GM12878 (cell line): ENCODE measurements around the gene ARMC9. TPM values are rescaled to one million over a fixed set of nuclear protein-coding genes. Genes with fewer than 3 reads are reported as not detected.

Experiments used
- ATAC-seq: fragments of 200-7000 bp; cut with Tn5 transposase; 3 replicates; pipeline ENCODE4 v1.9.1; 2020; ENCODE audit warnings: mild to moderate bottlenecking, moderate library complexity
- BruUV-seq: library from RNA; stranded (reverse); fragments of 400-500 nt; replicated peaks from 2 replicates; lab custom pipeline; 2021; lab: Mats Ljungman, UMichigan
- CTCF ChIA-PET: fragments of 300-600 bp; sonication (Branson Sonifier 250); formaldehyde crosslinking; extraction: SDS; loops from one replicate; lab custom pipeline; 2021; ENCODE audit warnings: inconsistent platforms; lab: Yijun Ruan, JAX
- POLR2A ChIA-PET: fragments of 350-600 bp; formaldehyde crosslinking; extraction: SDS; loops from one replicate; lab custom pipeline; 2021; ENCODE audit warnings: inconsistent platforms; lab: Charles Lee
- RAD21 ChIA-PET: fragments of 300-600 bp; sonication (Branson Sonifier 250); formaldehyde crosslinking; loops from one replicate; lab custom pipeline; 2023; ENCODE audit warnings: antibody characterized with exemption; ENCODE audit not compliant: unreplicated experiment; lab: Charles Lee
- SMC1A ChIA-PET: fragments of 300-600 bp; sonication (Branson Sonifier 250); formaldehyde crosslinking; loops from one replicate; lab custom pipeline; 2023; ENCODE audit not compliant: unreplicated experiment, uncharacterized antibody; lab: Charles Lee
- DNase-seq: peaks from one replicate; pipeline ENCODE4 v3.0.0-alpha.2; 2011; ENCODE audit warnings: low read depth, low spot score
- FAIRE-seq: peaks from 3 replicates; lab custom pipeline; 2011; peaks lifted over from hg19 to GRCh38; lab: Jason Lieb, UNC
- H2AFZ ChIP-seq: 2 replicates; pipeline ENCODE4 v1.6.0; 2011; ENCODE audit warnings: low read depth, low read length, control low read depth; ENCODE audit not compliant: control insufficient read depth
- H3K27ac ChIP-seq: 2 replicates; pipeline ENCODE4 v1.5.1; 2011; ENCODE audit warnings: control low read depth; ENCODE audit not compliant: control insufficient read depth, insufficient read depth
- H3K27me3 ChIP-seq, 2 experiments: replicated peaks in 1 of 2; 2 replicates each; pipeline versions ENCODE4 v1.6.0 to v1.6.1; 2011; ENCODE audit warnings: low read length in 1 of 2; ENCODE audit not compliant: control insufficient read depth in 2 of 2, insufficient read depth in 2 of 2
- H3K36me3 ChIP-seq, 2 experiments: 2 replicates each; pipeline ENCODE4 v1.5.1; 2011; ENCODE audit warnings: low read length in 1 of 2; ENCODE audit not compliant: control insufficient read depth in 2 of 2, insufficient read depth in 2 of 2
- H3K4me1 ChIP-seq: 2 replicates; pipeline ENCODE4 v1.6.1; 2011; ENCODE audit warnings: mild to moderate bottlenecking, low read length, moderate library complexity, mixed read lengths; ENCODE audit not compliant: control insufficient read depth, insufficient read depth
- H3K4me2 ChIP-seq: 2 replicates; pipeline ENCODE4 v1.6.0; 2011; ENCODE audit warnings: control low read depth; ENCODE audit not compliant: control insufficient read depth, insufficient read depth
- H3K4me3 ChIP-seq: fragments of 200-600 bp; sonication (generic); 2 replicates; pipeline ENCODE4 v1.5.1; 2016
- H3K79me2 ChIP-seq: 2 replicates; pipeline ENCODE4 v1.6.0; 2011; ENCODE audit warnings: low read length; ENCODE audit not compliant: control insufficient read depth, insufficient read depth
- H3K9ac ChIP-seq: 2 replicates; pipeline ENCODE4 v1.8.0; 2011; ENCODE audit warnings: low read length, control low read depth, mixed read lengths; ENCODE audit not compliant: control insufficient read depth, insufficient read depth
- H3K9me3 ChIP-seq: replicated peaks from 3 replicates; pipeline ENCODE4 v1.5.1; 2011; ENCODE audit warnings: mild to moderate bottlenecking, low read length; ENCODE audit not compliant: control insufficient read depth, insufficient read depth
- H4K20me1 ChIP-seq: 2 replicates; pipeline ENCODE4 v1.6.0; 2011; ENCODE audit not compliant: control insufficient read depth, insufficient read depth
- CREM ChIP-seq: IDR thresholded peaks from 2 replicates; pipeline ENCODE4 v1.6.1; 2014; ENCODE audit warnings: antibody characterized with exemption, low read depth
- EP300 ChIP-seq, 2 experiments: fragments of 150-350 bp in 1 of 2; IDR thresholded peaks; 2 replicates each; pipeline ENCODE4 v1.6.1; 2011 to 2012; ENCODE audit warnings: low read depth in 2 of 2, low read length in 2 of 2, borderline replicate concordance in 1 of 2, improper control_type of control experiment in 1 of 2, inconsistent platforms in 1 of 2; ENCODE audit not compliant: control insufficient read depth in 1 of 2
- IRF3 ChIP-seq: fragments of 450-650 bp; IDR thresholded peaks from 2 replicates; pipeline ENCODE4 v1.6.1; 2014; ENCODE audit warnings: mild to moderate bottlenecking
- IRF5 ChIP-seq: fragments of 450-650 bp; IDR thresholded peaks from 2 replicates; pipeline ENCODE4 v1.6.1; 2017; ENCODE audit warnings: borderline replicate concordance
- KLF5 ChIP-seq: fragments of 450-650 bp; IDR thresholded peaks from 2 replicates; pipeline ENCODE4 v1.6.1; 2014; ENCODE audit warnings: mild to moderate bottlenecking; ENCODE audit not compliant: partially characterized antibody
- SPI1 ChIP-seq: IDR thresholded peaks from 2 replicates; pipeline ENCODE4 v1.6.1; 2011; ENCODE audit warnings: low read depth, mild to moderate bottlenecking, low read length, moderate library complexity, borderline replicate concordance; ENCODE audit not compliant: insufficient read depth
- TCF7 ChIP-seq: IDR thresholded peaks from 2 replicates; pipeline ENCODE4 v1.6.1; 2014; ENCODE audit warnings: antibody characterized with exemption, borderline replicate concordance
- ZNF274 ChIP-seq: IDR thresholded peaks from one replicate; pipeline ENCODE4 v1.8.0; 2011; ENCODE audit not compliant: insufficient read length, insufficient read depth
- ZZZ3 ChIP-seq: IDR thresholded peaks from 2 replicates; pipeline ENCODE4 v1.6.1; 2011; ENCODE audit warnings: low read depth; ENCODE audit not compliant: control insufficient read depth, insufficient read length
- WGBS: methylation state at CpG from one replicate; pipeline ENCODE4 v1.1.6; 2016; ENCODE audit warnings: low lambda C conversion rate; ENCODE audit not compliant: insufficient replicate concordance, insufficient coverage; ENCODE audit errors: missing lambda C conversion rate; 5-methylcytosine and 5-hydroxymethylcytosine counted together
- in situ Hi-C: fragments of 300-500 bp; cut with MboI; formaldehyde crosslinking; loops from 9 replicates; pipeline ENCODE4 v1.14.3; 2018; ENCODE audit warnings: mixed read lengths
- intact Hi-C: fragments of 100-400 bp; cut with micrococcal nuclease; formaldehyde crosslinking; loops from one replicate; pipeline ENCODE4 v1.14.2; 2022; ENCODE audit not compliant: unreplicated experiment
- polyA plus RNA-seq, 11 experiments: library from polyadenylated mRNA; depleted of rRNA in 4 of 11; unstranded in 6 of 11; stranded (reverse) in 5 of 11; fragments of >200 nt; fragmentation: Nextera tagmentation in 4 of 11; fragmentation: Illumina TruSeq in 1 of 11; extraction: Ambion mirVana in 4 of 11; extraction: Trizol in 1 of 11; gene quantifications; 1 replicate in 1 of 11; 2 replicates in 10 of 11; pipeline versions ENCODE4 v1.2.1 to v1.2.3, GENCODE V29; 2011 to 2016; ENCODE audit warnings: inconsistent platforms in 2 of 11, missing spikeins in 2 of 11, low read depth in 1 of 11
- total RNA-seq, 4 experiments: library from RNA; depleted of rRNA in 3 of 4; stranded (reverse); fragments of >200 nt in 3 of 4; fragmentation: Illumina TruSeq in 1 of 4; extraction: Trizol in 1 of 4; gene quantifications; 2 replicates each; pipeline versions ENCODE4 v1.2.1 to v1.2.3, GENCODE V29; 2013 to 2021
- TF ChIP-seq, protein P1 (sequence below): fragments of 150-350 bp; IDR thresholded peaks from 2 replicates; pipeline ENCODE4 v1.6.1; 2014; ENCODE audit warnings: mild to moderate bottlenecking, low read depth, low read length
- TF ChIP-seq, protein P2 (sequence below): IDR thresholded peaks from 2 replicates; pipeline ENCODE4 v1.6.1; 2011; ENCODE audit warnings: low read depth, mild to moderate bottlenecking, low read length, moderate library complexity, borderline replicate concordance; ENCODE audit errors: extremely low read depth
- TF ChIP-seq, protein P3 (sequence below): IDR thresholded peaks from 2 replicates; pipeline ENCODE4 v1.6.1; 2012; ENCODE audit warnings: low read depth, low read length, improper control_type of control experiment
- TF ChIP-seq, protein P4 (sequence below): fragments of 450-650 bp; formaldehyde crosslinking; IDR thresholded peaks from 2 replicates; pipeline ENCODE4 v1.4.0; 2022; ENCODE audit warnings: mild to moderate bottlenecking, moderate library complexity
- TF ChIP-seq, protein P5 (sequence below): IDR thresholded peaks from 2 replicates; pipeline ENCODE4 v1.6.1; 2012; ENCODE audit warnings: low read depth, low read length, improper control_type of control experiment

ARMC9 gene
- total and polyA plus RNA-seq, 10 of the 15 experiments (the other 5 are each of a cell fraction or from before 2014, with no cell fraction given): 3.8 to 21.8 (median 10.4) TPM

DNA sequence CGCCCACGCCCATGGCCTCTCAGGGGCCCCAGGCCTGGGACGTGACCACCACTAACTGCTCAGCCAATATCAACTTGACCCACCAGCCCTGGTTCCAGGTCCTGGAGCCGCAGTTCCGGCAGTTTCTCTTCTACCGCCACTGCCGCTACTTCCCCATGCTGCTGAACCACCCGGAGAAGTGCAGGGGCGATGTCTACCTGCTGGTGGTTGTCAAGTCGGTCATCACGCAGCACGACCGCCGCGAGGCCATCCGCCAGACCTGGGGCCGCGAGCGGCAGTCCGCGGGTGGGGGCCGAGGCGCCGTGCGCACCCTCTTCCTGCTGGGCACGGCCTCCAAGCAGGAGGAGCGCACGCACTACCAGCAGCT is 199.5 kb downstream of the ARMC9 start:
- no peak overlapping the region for H3K4me2 ChIP-seq
- H3K27me3 ChIP-seq: no peaks in the 10 kb centered on the region
- peaks cover 27% of the 10 kb centered on the region for H3K79me2 ChIP-seq
- TF ChIP-seq TCF7 (no peak), IRF5 (no peak), KLF5 (no peak), ZZZ3 (no peak), CREM (no peak), ZNF274 (no peak), SPI1 (no peak), IRF3 (no peak), EP300 (IDR thresholded peaks at IDR 0.05; ENCODE audit: borderline replicate concordance in 1 of 2, control insufficient read depth in 1 of 2, low read depth in 2 of 2, low read length in 2 of 2) (no peak)
- TF ChIP-seq, protein P1, sequence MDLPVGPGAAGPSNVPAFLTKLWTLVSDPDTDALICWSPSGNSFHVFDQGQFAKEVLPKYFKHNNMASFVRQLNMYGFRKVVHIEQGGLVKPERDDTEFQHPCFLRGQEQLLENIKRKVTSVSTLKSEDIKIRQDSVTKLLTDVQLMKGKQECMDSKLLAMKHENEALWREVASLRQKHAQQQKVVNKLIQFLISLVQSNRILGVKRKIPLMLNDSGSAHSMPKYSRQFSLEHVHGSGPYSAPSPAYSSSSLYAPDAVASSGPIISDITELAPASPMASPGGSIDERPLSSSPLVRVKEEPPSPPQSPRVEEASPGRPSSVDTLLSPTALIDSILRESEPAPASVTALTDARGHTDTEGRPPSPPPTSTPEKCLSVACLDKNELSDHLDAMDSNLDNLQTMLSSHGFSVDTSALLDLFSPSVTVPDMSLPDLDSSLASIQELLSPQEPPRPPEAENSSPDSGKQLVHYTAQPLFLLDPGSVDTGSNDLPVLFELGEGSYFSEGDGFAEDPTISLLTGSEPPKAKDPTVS: no peak
- TF ChIP-seq, protein P2, sequence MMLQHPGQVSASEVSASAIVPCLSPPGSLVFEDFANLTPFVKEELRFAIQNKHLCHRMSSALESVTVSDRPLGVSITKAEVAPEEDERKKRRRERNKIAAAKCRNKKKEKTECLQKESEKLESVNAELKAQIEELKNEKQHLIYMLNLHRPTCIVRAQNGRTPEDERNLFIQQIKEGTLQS: no peak
- TF ChIP-seq, protein P3, sequence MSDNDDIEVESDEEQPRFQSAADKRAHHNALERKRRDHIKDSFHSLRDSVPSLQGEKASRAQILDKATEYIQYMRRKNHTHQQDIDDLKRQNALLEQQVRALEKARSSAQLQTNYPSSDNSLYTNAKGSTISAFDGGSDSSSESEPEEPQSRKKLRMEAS: no peak
- TF ChIP-seq, protein P4, sequence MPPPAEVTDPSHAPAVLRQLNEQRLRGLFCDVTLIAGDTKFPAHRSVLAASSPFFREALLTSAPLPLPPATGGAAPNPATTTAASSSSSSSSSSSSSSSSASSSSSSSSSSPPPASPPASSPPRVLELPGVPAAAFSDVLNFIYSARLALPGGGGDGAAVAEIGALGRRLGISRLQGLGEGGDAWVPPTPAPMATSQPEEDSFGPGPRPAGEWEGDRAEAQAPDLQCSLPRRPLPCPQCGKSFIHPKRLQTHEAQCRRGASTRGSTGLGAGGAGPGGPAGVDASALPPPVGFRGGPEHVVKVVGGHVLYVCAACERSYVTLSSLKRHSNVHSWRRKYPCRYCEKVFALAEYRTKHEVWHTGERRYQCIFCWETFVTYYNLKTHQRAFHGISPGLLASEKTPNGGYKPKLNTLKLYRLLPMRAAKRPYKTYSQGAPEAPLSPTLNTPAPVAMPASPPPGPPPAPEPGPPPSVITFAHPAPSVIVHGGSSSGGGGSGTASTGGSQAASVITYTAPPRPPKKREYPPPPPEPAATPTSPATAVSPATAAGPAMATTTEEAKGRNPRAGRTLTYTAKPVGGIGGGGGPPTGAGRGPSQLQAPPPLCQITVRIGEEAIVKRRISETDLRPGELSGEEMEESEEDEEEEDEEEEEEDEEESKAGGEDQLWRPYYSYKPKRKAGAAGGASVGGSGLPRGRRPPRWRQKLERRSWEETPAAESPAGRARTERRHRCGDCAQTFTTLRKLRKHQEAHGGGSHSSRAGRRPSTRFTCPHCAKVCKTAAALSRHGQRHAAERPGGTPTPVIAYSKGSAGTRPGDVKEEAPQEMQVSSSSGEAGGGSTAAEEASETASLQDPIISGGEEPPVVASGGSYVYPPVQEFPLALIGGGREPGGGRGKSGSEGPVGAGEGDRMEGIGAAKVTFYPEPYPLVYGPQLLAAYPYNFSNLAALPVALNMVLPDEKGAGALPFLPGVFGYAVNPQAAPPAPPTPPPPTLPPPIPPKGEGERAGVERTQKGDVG (CRISPR knock-in tag): no peak
- TF ChIP-seq, protein P5, sequence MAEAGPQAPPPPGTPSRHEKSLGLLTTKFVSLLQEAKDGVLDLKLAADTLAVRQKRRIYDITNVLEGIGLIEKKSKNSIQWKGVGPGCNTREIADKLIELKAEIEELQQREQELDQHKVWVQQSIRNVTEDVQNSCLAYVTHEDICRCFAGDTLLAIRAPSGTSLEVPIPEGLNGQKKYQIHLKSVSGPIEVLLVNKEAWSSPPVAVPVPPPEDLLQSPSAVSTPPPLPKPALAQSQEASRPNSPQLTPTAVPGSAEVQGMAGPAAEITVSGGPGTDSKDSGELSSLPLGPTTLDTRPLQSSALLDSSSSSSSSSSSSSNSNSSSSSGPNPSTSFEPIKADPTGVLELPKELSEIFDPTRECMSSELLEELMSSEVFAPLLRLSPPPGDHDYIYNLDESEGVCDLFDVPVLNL: no peak
- H3K27ac ChIP-seq: no peak overlapping the region
- peaks cover 0 to 4% of the 10 kb centered on the region in 2 experiments; a peak in 2 of 4 replicates for H3K36me3 ChIP-seq
- intact Hi-C loops: loop anchor here (10.0 kb wide), 2 partner anchors 267 to 573 kb away; no protein-coding TSS in a partner anchor
- ChIA-PET SMC1A (interaction anchor here (1.0 to 6.3 kb wide), 3 partner anchors 101 to 170 kb away, joined by 3 to 66 read pairs (median 43); no protein-coding TSS in a partner anchor), CTCF (interaction anchor here (1.1 to 1.5 kb wide), 4 partner anchors 35 to 294 kb away, joined by 3 to 7 read pairs (median 3); no protein-coding TSS in a partner anchor), POLR2A (no interaction called here), RAD21 (interaction anchor here (1.7 to 2.5 kb wide), 2 partner anchors 99 to 101 kb away, joined by 5 to 9 read pairs; no protein-coding TSS in a partner anchor)
- ATAC-seq (no peak), FAIRE-seq (no peak), DNase-seq (no peak)
- H3K9ac ChIP-seq: no peak overlapping the region
- H4K20me1 ChIP-seq: no peaks in the 10 kb centered on the region
- BruUV-seq: no TSS peak
- H3K4me3 ChIP-seq: no peak overlapping the region
- no peak overlapping the region for H2AFZ ChIP-seq
- in situ Hi-C loops: no loop called here
- no peaks in the 10 kb centered on the region for H3K9me3 ChIP-seq
- peaks cover 36% of the 10 kb centered on the region for H3K4me1 ChIP-seq
- WGBS: 97% methylated on average over 24 of the region's 28 CpGs
